GM23338 (cell line): ENCODE data around the gene SIRT4.

Experiments
- CREB1 ChIP-seq: fragments of 250-450 bp; sonication (Bioruptor Pico); IDR thresholded peaks from 2 replicates; pipeline ENCODE4 v1.5.0; 2020; ENCODE audit warnings: low read depth, mild to moderate bottlenecking, moderate library complexity
- POLR2AphosphoS5 ChIP-seq: IDR thresholded peaks from 2 replicates; pipeline ENCODE4 v1.6.1; 2016; ENCODE audit warnings: antibody characterized with exemption, low read depth
- REST ChIP-seq: IDR thresholded peaks from one replicate; pipeline ENCODE4 v1.6.1; 2018; ENCODE audit warnings: antibody characterized with exemption; ENCODE audit not compliant: unreplicated experiment

GRCh38 chr12:120350576-120351350 is 48.6 kb downstream of the SIRT4 start:
- TF ChIP-seq REST = no peak
- no peak for TF ChIP-seq POLR2AphosphoS5
- TF ChIP-seq CREB1 (CRISPR knock-in tag) = no peak
